K562 (cell line): ENCODE measurements around the gene MAPK8IP1.

Source experiments
- DPF2 ChIP-seq: fragments of 450-650 bp; IDR thresholded peaks from 2 replicates; pipeline ENCODE4 v1.6.1; 2016
- EZH2 ChIP-seq: IDR thresholded peaks from 2 replicates; pipeline ENCODE4 v1.6.1; 2012; ENCODE audit warnings: low read depth, mild to moderate bottlenecking, inconsistent platforms, low read length, borderline replicate concordance
- KLF13 ChIP-seq: fragments of 450-650 bp; IDR thresholded peaks from 2 replicates; pipeline ENCODE4 v1.6.1; 2016; ENCODE audit warnings: missing genetic modification characterization, low read depth, mild to moderate bottlenecking, missing compliant biosample characterization, moderate library complexity, borderline replicate concordance
- POLR2AphosphoS5 ChIP-seq: IDR thresholded peaks from 2 replicates; pipeline ENCODE4 v1.6.1; 2011; ENCODE audit warnings: mild to moderate bottlenecking, low read depth, low read length, moderate library complexity; ENCODE audit not compliant: control insufficient read depth, insufficient read depth
- RFX5 ChIP-seq: IDR thresholded peaks from 2 replicates; pipeline ENCODE4 v1.6.1; 2011; ENCODE audit warnings: low read depth, mild to moderate bottlenecking, improper control_type of control experiment, low read length
- ZNF124 ChIP-seq: sonication (generic); formaldehyde crosslinking; IDR thresholded peaks from 2 replicates; pipeline ENCODE4 v1.8.1; 2022; ENCODE audit warnings: missing genetic modification reagents
- ZNF436 ChIP-seq: fragments of 250-450, 450-650 bp; sonication (Bioruptor Pico); formaldehyde crosslinking; IDR thresholded peaks from 2 replicates; pipeline ENCODE4 v1.7.0; 2020; ENCODE audit warnings: mild to moderate bottlenecking
- TF ChIP-seq, protein P1 (sequence below), 2 experiments: fragments of 450-650 bp; formaldehyde crosslinking in 1 of 2; IDR thresholded peaks; 2 replicates each; pipeline versions ENCODE4 v1.4.0 to v1.6.1; 2014 to 2020; ENCODE audit warnings: mild to moderate bottlenecking in 2 of 2, borderline replicate concordance in 1 of 2, low read depth in 1 of 2
- TF ChIP-seq, protein P2 (sequence below): sonication (generic); formaldehyde crosslinking; IDR thresholded peaks from 2 replicates; pipeline ENCODE4 v1.8.1; 2022; ENCODE audit warnings: missing genetic modification reagents
- TF ChIP-seq, protein P3 (sequence below), 2 experiments: IDR thresholded peaks; 2 replicates each; pipeline ENCODE4 v1.6.1; 2011; ENCODE audit warnings: borderline replicate concordance in 1 of 2, control low read depth in 1 of 2, low read depth in 1 of 2, low read length in 1 of 2, mild to moderate bottlenecking in 1 of 2, mixed read lengths in 1 of 2, moderate library complexity in 1 of 2; ENCODE audit not compliant: insufficient read depth in 1 of 2, insufficient read length in 1 of 2, poor library complexity in 1 of 2, severe bottlenecking in 1 of 2; ENCODE audit errors: extremely low read depth in 1 of 2

GRCh38 chr11:45915446-45915845 lies 30.0 kb downstream of the MAPK8IP1 start:
- TF ChIP-seq KLF13 (tag) = no peak
- no peak for TF ChIP-seq POLR2AphosphoS5
- no peak for TF ChIP-seq RFX5
- TF ChIP-seq, protein P1, sequence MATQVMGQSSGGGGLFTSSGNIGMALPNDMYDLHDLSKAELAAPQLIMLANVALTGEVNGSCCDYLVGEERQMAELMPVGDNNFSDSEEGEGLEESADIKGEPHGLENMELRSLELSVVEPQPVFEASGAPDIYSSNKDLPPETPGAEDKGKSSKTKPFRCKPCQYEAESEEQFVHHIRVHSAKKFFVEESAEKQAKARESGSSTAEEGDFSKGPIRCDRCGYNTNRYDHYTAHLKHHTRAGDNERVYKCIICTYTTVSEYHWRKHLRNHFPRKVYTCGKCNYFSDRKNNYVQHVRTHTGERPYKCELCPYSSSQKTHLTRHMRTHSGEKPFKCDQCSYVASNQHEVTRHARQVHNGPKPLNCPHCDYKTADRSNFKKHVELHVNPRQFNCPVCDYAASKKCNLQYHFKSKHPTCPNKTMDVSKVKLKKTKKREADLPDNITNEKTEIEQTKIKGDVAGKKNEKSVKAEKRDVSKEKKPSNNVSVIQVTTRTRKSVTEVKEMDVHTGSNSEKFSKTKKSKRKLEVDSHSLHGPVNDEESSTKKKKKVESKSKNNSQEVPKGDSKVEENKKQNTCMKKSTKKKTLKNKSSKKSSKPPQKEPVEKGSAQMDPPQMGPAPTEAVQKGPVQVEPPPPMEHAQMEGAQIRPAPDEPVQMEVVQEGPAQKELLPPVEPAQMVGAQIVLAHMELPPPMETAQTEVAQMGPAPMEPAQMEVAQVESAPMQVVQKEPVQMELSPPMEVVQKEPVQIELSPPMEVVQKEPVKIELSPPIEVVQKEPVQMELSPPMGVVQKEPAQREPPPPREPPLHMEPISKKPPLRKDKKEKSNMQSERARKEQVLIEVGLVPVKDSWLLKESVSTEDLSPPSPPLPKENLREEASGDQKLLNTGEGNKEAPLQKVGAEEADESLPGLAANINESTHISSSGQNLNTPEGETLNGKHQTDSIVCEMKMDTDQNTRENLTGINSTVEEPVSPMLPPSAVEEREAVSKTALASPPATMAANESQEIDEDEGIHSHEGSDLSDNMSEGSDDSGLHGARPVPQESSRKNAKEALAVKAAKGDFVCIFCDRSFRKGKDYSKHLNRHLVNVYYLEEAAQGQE (IDR thresholded peaks at IDR 0.05; ENCODE audit: borderline replicate concordance) = no peak
- TF ChIP-seq, protein P1 (CRISPR knock-in tag; IDR thresholded peaks at IDR 0.05; ENCODE audit: low read depth) = no peak
- no peak for TF ChIP-seq DPF2
- TF ChIP-seq, protein P2, sequence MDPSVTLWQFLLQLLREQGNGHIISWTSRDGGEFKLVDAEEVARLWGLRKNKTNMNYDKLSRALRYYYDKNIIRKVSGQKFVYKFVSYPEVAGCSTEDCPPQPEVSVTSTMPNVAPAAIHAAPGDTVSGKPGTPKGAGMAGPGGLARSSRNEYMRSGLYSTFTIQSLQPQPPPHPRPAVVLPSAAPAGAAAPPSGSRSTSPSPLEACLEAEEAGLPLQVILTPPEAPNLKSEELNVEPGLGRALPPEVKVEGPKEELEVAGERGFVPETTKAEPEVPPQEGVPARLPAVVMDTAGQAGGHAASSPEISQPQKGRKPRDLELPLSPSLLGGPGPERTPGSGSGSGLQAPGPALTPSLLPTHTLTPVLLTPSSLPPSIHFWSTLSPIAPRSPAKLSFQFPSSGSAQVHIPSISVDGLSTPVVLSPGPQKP (CRISPR knock-in tag) = no peak
- TF ChIP-seq ZNF124 (CRISPR knock-in tag) = no peak
- no peak for TF ChIP-seq ZNF436 (CRISPR knock-in tag)
- TF ChIP-seq, protein P3, sequence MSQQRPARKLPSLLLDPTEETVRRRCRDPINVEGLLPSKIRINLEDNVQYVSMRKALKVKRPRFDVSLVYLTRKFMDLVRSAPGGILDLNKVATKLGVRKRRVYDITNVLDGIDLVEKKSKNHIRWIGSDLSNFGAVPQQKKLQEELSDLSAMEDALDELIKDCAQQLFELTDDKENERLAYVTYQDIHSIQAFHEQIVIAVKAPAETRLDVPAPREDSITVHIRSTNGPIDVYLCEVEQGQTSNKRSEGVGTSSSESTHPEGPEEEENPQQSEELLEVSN (IDR thresholded peaks at IDR 0.05; ENCODE audit: borderline replicate concordance in 1 of 2, extremely low read depth in 1 of 2, insufficient read depth in 1 of 2, insufficient read length in 1 of 2, low read depth in 1 of 2, low read length in 1 of 2, poor library complexity in 1 of 2, severe bottlenecking in 1 of 2) = no peak
- no peak for TF ChIP-seq EZH2
